Mesenchymal stem cell (in vitro differentiated cells and primary cell): ENCODE results near the gene PDZRN3.

ENCODE experiments used
- DNase-seq: peaks from one replicate; pipeline ENCODE4 v3.0.0-alpha.2; 2013
- H2AFZ ChIP-seq: one replicate; pipeline ENCODE4 v1.6.1; 2013; ENCODE audit warnings: low read depth, mild to moderate bottlenecking, control low read depth, inconsistent platforms, low read length, moderate library complexity
- H2AK5ac ChIP-seq: 2 replicates; pipeline ENCODE4 v1.6.1; 2013; ENCODE audit warnings: low read length, moderate library complexity, mild to moderate bottlenecking, inconsistent platforms; ENCODE audit not compliant: severe bottlenecking
- H2BK120ac ChIP-seq: one replicate; pipeline ENCODE4 v1.6.1; 2013; ENCODE audit warnings: low read depth, mild to moderate bottlenecking, inconsistent platforms, low read length, moderate library complexity
- H2BK12ac ChIP-seq, 2 experiments: one replicate each; pipeline ENCODE4 v1.6.1; 2013; ENCODE audit warnings: inconsistent platforms in 2 of 2, low read length in 2 of 2, mild to moderate bottlenecking in 2 of 2, moderate library complexity in 2 of 2, control low read depth in 1 of 2
- H2BK15ac ChIP-seq: one replicate; pipeline ENCODE4 v1.6.1; 2013; ENCODE audit warnings: mild to moderate bottlenecking, low read depth, inconsistent platforms; ENCODE audit not compliant: poor library complexity, severe bottlenecking
- H2BK5ac ChIP-seq: 2 replicates; pipeline ENCODE4 v1.6.1; 2013; ENCODE audit warnings: low read depth, mild to moderate bottlenecking, low read length, control low read depth, inconsistent platforms; ENCODE audit not compliant: poor library complexity, severe bottlenecking
- H3K14ac ChIP-seq, 2 experiments: one replicate each; pipeline ENCODE4 v1.6.1; 2013; ENCODE audit warnings: inconsistent platforms in 2 of 2, low read length in 2 of 2, control low read depth in 1 of 2, mild to moderate bottlenecking in 1 of 2, moderate library complexity in 1 of 2
- H3K18ac ChIP-seq, 2 experiments: one replicate each; pipeline ENCODE4 v1.6.1; 2013; ENCODE audit warnings: inconsistent platforms in 2 of 2, low read length in 2 of 2, control low read depth in 1 of 2, low read depth in 1 of 2, mild to moderate bottlenecking in 1 of 2
- H3K23ac ChIP-seq, 2 experiments: one replicate each; pipeline ENCODE4 v1.6.1; 2013; ENCODE audit warnings: inconsistent platforms in 2 of 2, low read length in 2 of 2, mild to moderate bottlenecking in 2 of 2, moderate library complexity in 2 of 2, control low read depth in 1 of 2
- H3K27ac ChIP-seq: 2 replicates; pipeline ENCODE4 v1.5.1; 2013; ENCODE audit warnings: mild to moderate bottlenecking, moderate library complexity, low read length, control low read depth, inconsistent platforms; ENCODE audit not compliant: poor library complexity, severe bottlenecking
- H3K27me3 ChIP-seq, 2 experiments: 2 replicates each; pipeline versions ENCODE4 v1.6.1 to v1.7.0; 2013; ENCODE audit warnings: low read length in 2 of 2, mild to moderate bottlenecking in 2 of 2, moderate library complexity in 2 of 2, control low read depth in 1 of 2, inconsistent platforms in 1 of 2; ENCODE audit not compliant: control insufficient read depth in 1 of 2, insufficient read depth in 1 of 2
- H3K36me3 ChIP-seq, 2 experiments: 2 replicates each; pipeline versions ENCODE4 v1.6.1 to v1.7.0; 2013; ENCODE audit warnings: low read length in 2 of 2, control low read depth in 1 of 2, inconsistent platforms in 1 of 2, low read depth in 1 of 2, mild to moderate bottlenecking in 1 of 2; ENCODE audit not compliant: insufficient read depth in 2 of 2, control insufficient read depth in 1 of 2
- H3K4ac ChIP-seq, 2 experiments: one replicate each; pipeline ENCODE4 v1.6.1; 2013; ENCODE audit warnings: inconsistent platforms in 2 of 2, low read length in 2 of 2, mild to moderate bottlenecking in 2 of 2, moderate library complexity in 2 of 2, control low read depth in 1 of 2, low read depth in 1 of 2
- H3K4me1 ChIP-seq: 2 replicates; pipeline ENCODE4 v1.6.1; 2013; ENCODE audit warnings: low read depth, low read length, control low read depth; ENCODE audit not compliant: control insufficient read depth, insufficient read depth
- H3K4me2 ChIP-seq: 2 replicates; pipeline ENCODE4 v1.6.1; 2013; ENCODE audit warnings: low read length, mild to moderate bottlenecking, inconsistent platforms; ENCODE audit not compliant: poor library complexity, severe bottlenecking
- H3K4me3 ChIP-seq, 2 experiments: 2 replicates each; pipeline versions ENCODE4 v1.5.1 to v1.7.0; 2013; ENCODE audit warnings: low read length in 2 of 2, mild to moderate bottlenecking in 2 of 2, control low read depth in 1 of 2, low read depth in 1 of 2; ENCODE audit not compliant: insufficient read depth in 1 of 2
- H3K79me1 ChIP-seq: replicated peaks from 2 replicates; pipeline ENCODE4 v1.6.1; 2013; ENCODE audit warnings: mild to moderate bottlenecking, control low read depth, low read length, inconsistent platforms; ENCODE audit not compliant: poor library complexity, severe bottlenecking
- H3K9ac ChIP-seq: 2 replicates; pipeline ENCODE4 v1.7.0; 2013; ENCODE audit warnings: mild to moderate bottlenecking, low read length, moderate library complexity
- H3K9me3 ChIP-seq: 2 replicates; pipeline ENCODE4 v1.7.0; 2013; ENCODE audit warnings: mild to moderate bottlenecking, low read length; ENCODE audit not compliant: control insufficient read depth
- H4K8ac ChIP-seq: one replicate; pipeline ENCODE4 v1.6.1; 2013; ENCODE audit warnings: inconsistent platforms, mild to moderate bottlenecking, low read length, moderate library complexity
- H4K91ac ChIP-seq: one replicate; pipeline ENCODE4 v1.6.1; 2013; ENCODE audit warnings: mild to moderate bottlenecking, low read length, inconsistent platforms
- WGBS: methylation state at CpG from one replicate; pipeline ENCODE4 v1.1.7; 2013; ENCODE audit warnings: mixed read lengths; 5-methylcytosine and 5-hydroxymethylcytosine counted together

PDZRN3 gene

DNA sequence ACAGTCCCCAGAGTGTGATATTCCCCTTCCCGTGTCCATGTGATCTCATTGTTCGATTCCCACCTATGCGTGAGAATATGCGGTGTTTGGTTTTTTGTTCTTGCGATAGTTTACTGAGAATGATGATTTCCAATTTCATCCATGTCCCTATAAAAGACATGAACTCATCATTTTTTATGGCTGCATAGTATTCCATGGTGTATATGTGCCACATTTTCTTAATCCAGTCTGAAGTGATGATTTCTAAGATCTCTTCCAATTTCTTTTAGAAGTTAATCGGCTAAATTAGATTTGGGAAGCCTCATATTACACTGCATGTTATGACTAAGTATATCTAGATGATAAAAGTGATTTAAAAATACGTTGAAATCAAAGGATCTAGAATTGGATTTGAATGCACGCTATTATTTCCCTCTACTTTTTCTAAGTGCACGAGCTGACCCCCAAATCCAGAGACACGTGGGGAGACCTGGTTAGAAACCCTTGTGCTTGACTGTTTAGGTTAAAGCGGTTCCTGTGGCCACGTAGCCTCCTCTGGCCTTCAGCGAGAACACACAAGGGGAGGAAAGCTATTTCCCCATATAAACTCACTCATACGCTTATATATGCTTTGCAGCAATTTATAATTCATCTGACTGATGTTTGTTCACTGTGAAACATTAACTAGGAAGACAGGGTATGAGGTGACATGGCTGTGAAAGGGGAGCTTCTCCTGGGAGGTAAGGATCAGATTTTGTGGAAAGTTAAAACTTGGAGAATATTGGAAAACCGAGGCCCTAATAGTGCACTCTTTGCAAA is 243.8 kb downstream of the PDZRN3 start:
- DNase-seq, result no peak
- Histone ChIP-seq H3K4ac (no peak overlapping the region), H2BK5ac (no peak overlapping the region), H3K23ac (no peak overlapping the region), H3K4me2 (no peak overlapping the region), H3K79me1 (no peaks in the 10 kb centered on the region), H3K9me3 (no peaks in the 10 kb centered on the region), H2BK15ac (no peak overlapping the region), H4K8ac (no peak overlapping the region), H2AK5ac (no peak overlapping the region), H3K36me3 (peaks cover 19 to 52% of the 10 kb centered on the region in 2 experiments), H3K4me3 (no peak overlapping the region), H2BK12ac (no peak overlapping the region), H3K18ac (no peak overlapping the region), H3K9ac (no peak overlapping the region), H4K91ac (no peak overlapping the region), H2AFZ (no peak overlapping the region), H3K4me1 (no peaks in the 10 kb centered on the region), H2BK120ac (no peak overlapping the region), H3K14ac (no peak overlapping the region), H3K27me3 (no peaks in the 10 kb centered on the region), H3K27ac (no peak overlapping the region)
- WGBS, result 91% methylated on average over 8 of the region's 15 CpGs

DNA sequence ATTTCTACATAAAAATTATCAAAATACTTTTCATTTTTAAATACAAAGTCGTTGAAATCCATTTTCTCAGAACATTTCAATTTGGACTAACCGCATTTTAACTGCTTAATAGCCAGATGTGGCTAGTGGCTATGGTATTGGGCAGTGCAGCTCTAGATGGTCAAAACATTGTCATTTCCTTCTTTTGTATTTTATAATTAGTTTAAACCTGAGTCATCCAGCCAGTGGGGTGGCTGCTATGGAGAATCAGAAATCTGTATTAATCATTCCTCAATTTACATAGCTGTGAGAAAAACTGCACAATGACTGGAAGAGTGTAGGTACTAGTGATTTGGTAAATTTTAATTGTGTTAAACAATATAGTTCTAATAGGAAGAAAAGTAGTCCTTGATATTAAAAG is 245.3 kb downstream of the PDZRN3 start:
- Histone ChIP-seq H2BK5ac (no peak overlapping the region), H3K23ac (no peak overlapping the region), H3K36me3 (peaks cover 12 to 38% of the 10 kb centered on the region in 2 experiments), H3K4me2 (no peak overlapping the region), H3K4me3 (no peak overlapping the region), H3K4me1 (no peaks in the 10 kb centered on the region), H2AFZ (no peak overlapping the region), H3K14ac (no peak overlapping the region), H3K4ac (no peak overlapping the region), H3K27me3 (no peaks in the 10 kb centered on the region), H3K9me3 (no peaks in the 10 kb centered on the region), H3K18ac (no peak overlapping the region), H2BK120ac (no peak overlapping the region), H2BK15ac (no peak overlapping the region), H3K9ac (no peak overlapping the region), H3K27ac (no peak overlapping the region), H3K79me1 (no peaks in the 10 kb centered on the region), H4K8ac (no peak overlapping the region), H4K91ac (no peak overlapping the region), H2AK5ac (no peak overlapping the region), H2BK12ac (no peak overlapping the region)
- WGBS, result 56% methylated on average over 2 of the region's 2 CpGs
- no peak for DNase-seq

DNA sequence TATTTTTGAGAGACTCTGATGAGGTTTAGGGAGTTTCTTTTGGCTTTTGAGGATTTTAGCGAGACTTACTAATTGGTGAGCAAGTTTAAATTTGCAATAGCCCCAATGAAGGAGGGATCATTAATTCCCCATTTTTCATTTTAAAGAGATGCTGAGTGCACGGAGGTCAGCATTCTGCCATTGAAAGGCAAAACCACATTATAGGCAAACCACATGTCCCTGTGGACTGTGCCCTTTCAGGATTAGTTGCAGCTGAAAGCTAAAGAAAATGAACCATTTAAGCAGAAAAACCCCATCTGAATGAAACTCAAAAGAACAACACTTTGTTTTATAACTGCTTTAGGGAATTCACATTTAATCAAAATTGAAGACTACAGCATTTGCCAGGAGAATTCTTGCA is 246.5 kb downstream of the PDZRN3 start:
- H3K36me3 ChIP-seq, result peaks cover 0 to 25% of the 10 kb centered on the region in 2 experiments
- no peaks in the 10 kb centered on the region for H3K27me3 ChIP-seq
- no peak overlapping the region for H2AK5ac ChIP-seq
- H3K9ac ChIP-seq, result no peak overlapping the region
- H2AFZ ChIP-seq, result no peak overlapping the region
- no peaks in the 10 kb centered on the region for H3K79me1 ChIP-seq
- no peak overlapping the region for H2BK12ac ChIP-seq
- no peak overlapping the region for H3K4me2 ChIP-seq
- DNase-seq, result no peak
- no peak overlapping the region for H3K14ac ChIP-seq
- no peak overlapping the region for H3K27ac ChIP-seq
- no peaks in the 10 kb centered on the region for H3K4me1 ChIP-seq
- no peak overlapping the region for H3K18ac ChIP-seq
- no peak overlapping the region for H2BK5ac ChIP-seq
- H2BK120ac ChIP-seq, result no peak overlapping the region
- H3K4me3 ChIP-seq, result no peak overlapping the region
- H2BK15ac ChIP-seq, result no peak overlapping the region
- no peak overlapping the region for H3K4ac ChIP-seq
- no peak overlapping the region for H4K91ac ChIP-seq
- WGBS, result 79% methylated on average over 2 of the region's 2 CpGs
- no peak overlapping the region for H3K23ac ChIP-seq
- no peaks in the 10 kb centered on the region for H3K9me3 ChIP-seq
- H4K8ac ChIP-seq, result no peak overlapping the region

DNA sequence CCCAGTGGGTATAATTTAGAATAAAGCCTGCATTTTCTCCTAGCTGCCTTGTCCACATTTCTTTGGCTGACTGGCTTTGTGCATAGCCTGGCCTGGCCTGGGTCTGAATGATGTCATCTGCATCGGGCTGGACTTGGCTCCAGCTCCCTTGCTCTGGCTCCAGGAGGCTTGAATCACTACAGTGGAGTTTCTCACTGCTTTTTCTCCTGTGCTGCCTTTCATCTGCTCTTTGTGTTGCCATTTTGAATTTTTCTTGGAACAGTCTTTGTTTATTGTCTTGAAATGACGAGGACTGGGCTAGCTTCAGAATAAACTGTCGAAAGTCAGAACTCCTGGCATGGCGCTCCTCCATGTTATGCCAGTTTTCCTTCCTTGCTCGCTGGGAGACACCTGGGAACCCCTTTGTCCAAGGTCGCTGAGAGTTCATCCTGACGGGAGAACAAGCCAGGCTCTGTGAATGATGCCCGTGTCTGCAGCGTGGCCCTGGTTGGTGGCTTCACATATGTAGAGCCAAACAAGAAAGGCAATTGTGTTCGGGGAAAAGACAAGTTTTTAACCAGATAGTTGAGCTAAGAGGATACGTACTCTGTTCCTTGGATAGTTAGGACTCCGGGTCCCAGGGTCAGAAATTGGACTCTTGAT is 258.9 kb downstream of the PDZRN3 start:
- H3K27ac ChIP-seq, result no peak overlapping the region
- no peaks in the 10 kb centered on the region for H3K36me3 ChIP-seq
- H3K79me1 ChIP-seq, result no peaks in the 10 kb centered on the region
- no peak overlapping the region for H4K8ac ChIP-seq
- H3K4me2 ChIP-seq, result no peak overlapping the region
- no peak overlapping the region for H3K4me3 ChIP-seq
- 86% methylated on average over 12 of the region's 12 CpGs for WGBS
- no peak overlapping the region for H2BK12ac ChIP-seq
- H3K18ac ChIP-seq, result no peak overlapping the region
- H4K91ac ChIP-seq, result no peak overlapping the region
- no peak overlapping the region for H2BK15ac ChIP-seq
- H2AK5ac ChIP-seq, result no peak overlapping the region
- no peak for DNase-seq
- no peak overlapping the region for H3K23ac ChIP-seq
- H3K9me3 ChIP-seq, result peaks cover 15% of the 10 kb centered on the region
- H2BK5ac ChIP-seq, result no peak overlapping the region
- H3K9ac ChIP-seq, result no peak overlapping the region
- H3K4me1 ChIP-seq, result no peaks in the 10 kb centered on the region
- no peak overlapping the region for H2AFZ ChIP-seq
- no peaks in the 10 kb centered on the region for H3K27me3 ChIP-seq
- no peak overlapping the region for H2BK120ac ChIP-seq
- H3K4ac ChIP-seq, result no peak overlapping the region
- no peak overlapping the region for H3K14ac ChIP-seq
